GM19351 (cell line): ENCODE results near the gene PLCL2.

Source experiments
- ATAC-seq: cut with Tn5 transposase; IDR thresholded peaks from one replicate; pipeline ENCODE4 v1.9.1; 2021; ENCODE audit warnings: mild to moderate bottlenecking, moderate library complexity; ENCODE audit not compliant: unreplicated experiment

Gene PLCL2

GRCh38 chr3:16864610-16865313 is 20.0 kb upstream of the PLCL2 start:
- ATAC-seq, result no peak

GRCh38 chr3:16865335-16865734 is 19.4 kb upstream of the PLCL2 start:
- ATAC-seq, result no peak

DNA sequence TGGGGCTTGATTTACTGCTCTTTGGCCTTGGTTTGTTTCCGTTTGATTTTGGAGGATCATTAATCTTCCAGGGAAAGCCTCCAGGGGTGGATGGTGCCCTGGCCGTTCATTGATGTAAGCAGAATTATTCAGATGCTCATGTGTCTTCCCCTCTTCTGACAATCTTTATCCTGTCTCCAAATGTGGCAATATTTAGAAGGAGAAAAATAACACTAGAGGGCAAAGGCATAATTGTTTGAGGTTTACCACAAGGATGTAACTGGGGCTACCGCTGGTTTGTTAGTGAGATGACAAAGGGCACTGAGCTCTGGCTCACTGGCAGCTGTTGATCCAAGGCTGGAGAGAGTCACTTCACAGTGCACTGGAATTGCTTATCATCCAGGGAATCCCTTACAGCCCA is 18.2 kb upstream of the PLCL2 start:
- ATAC-seq, result no peak

DNA sequence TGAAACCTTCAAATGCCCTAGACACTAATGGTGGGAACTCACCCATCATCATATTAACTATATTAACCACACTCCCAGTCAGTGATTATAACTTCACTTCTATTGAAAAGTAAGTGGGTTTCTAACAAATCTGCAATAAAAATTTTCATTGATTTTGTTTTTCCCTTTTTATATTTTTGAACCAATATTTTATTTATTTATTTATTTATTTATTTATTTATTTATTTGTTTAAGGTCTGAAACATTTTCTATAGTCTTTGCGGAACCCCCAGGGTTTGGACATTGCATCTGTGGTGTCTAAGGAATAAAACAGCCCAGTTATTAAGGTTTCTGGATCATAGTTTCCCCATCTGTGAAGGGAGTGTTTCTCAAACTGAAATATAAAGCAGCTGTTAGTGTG is 16.2 kb upstream of the PLCL2 start:
- no peak for ATAC-seq

GRCh38 chr3:16869261-16870005 is 15.3 kb upstream of the PLCL2 start:
- ATAC-seq, result no peak

DNA sequence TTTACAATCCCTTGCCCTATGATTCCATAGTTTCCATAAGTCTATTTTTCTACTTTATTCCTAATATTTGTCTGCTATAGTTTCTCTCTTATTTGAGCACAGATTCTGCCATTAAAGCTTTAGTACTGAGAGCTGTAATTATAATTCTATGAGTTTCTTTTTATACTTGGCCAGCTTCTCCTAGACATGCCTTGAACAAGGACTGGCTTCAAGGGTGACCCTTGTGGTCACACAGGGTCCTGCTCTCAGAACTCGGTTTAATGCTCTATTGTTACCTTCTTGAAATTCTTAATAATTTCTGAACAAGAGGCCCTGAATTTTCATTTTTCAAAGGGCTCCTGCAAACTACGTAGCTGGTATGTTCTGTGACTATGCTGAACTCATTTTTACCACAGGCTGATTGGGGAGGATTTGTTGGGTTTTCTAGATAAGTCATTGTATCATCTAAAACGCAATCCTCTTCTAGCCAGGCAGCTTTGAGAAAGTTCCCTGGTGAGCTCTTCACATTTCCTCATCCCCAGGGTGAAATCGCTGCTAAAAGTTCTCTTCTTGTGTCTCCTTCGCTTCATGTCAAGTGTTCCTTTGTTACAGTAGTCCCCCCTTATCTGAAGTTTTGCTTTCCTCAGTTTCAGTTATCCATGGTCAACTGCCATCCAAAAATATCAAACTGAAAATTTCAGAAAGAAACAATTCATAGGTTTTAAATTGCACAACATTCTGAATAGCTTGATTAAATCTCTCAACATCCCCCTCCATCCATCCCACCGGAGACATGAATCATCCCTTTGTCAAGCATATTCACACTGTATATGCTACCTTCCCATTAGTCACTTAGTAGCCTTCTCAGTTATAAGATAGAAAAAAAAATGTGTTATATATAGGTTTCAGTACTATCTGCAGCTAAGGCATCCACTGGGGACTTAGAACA is 12.6 kb upstream of the PLCL2 start:
- no peak for ATAC-seq

GRCh38 chr3:16873872-16874271 is 10.9 kb upstream of the PLCL2 start:
- ATAC-seq, result no peak

- ATAC-seq, result no peak
These were observed 8.7 kb upstream of the PLCL2 start for GRCh38 chr3:16875876-16876550.

DNA sequence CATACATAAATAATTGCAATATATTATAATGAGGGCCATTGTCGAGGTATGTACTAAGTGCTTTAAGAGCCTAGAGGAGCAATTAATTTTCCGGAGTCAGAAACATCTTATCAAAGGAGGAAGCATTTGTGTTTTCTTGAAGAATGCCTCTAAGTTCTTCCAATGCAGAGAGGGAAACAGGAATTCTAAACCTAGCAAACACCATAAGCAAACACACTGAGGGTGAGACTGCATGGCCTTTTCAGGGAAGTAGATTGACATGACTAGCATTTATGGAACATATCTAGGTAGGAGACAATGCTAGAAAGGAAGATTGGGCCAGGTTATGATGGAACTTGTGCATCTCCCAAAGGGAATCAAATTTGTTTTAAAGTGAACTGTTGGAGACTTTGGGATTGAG is 7.2 kb upstream of the PLCL2 start:
- no peak for ATAC-seq

DNA sequence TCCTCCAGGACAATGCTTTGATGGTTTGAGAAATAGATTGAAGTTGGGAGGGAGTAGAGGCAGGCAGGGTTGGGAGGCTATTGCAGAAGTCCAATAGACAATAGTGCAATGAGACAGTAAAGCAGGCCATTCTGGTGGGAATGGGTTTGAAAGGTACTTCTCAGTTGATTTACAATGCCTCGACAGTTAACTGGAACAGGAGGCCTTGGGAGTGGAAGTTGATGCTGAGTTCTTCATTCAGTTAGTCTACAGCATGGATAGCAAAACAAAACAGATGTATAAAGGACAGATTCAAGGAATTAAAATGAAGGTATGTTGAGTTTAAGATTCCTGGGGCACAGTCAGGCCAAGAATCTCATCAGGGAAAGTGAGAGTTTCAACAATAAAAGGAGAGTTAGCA is 6.8 kb upstream of the PLCL2 start:
- ATAC-seq, result no peak

DNA sequence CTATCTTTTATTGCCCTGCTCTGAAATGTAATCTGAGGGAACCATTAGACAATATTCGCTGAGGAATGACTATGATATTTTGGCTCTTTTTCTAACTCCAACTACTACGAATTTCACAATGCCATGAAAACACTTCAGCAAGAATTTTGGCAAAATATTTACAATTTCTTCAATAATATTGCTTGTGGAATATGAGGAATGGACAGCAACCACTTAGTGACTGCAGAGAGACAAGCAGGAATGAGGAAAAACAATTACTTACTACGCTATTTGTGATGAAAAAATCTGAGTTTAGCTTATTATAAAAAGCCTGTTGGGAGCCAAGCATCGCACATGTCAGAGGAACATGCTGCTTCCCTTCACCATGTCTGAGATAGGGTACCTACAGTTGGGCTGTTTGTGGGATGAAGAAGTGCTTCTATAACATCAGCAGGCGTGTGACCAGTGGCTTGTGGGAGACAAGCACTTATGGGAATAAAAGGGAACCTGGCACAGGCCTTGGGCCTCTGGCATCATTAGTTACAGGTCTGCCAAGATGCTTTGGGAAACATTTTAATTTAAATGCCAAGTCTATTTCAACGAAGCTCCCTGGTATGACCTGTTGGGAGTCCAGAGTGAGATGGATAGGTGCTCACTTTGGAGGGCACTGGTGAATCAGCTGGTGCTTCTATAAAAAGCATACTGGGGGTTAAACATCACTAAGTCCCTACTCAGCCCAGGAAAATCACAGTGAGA is 2.7 kb upstream of the PLCL2 start:
- no peak for ATAC-seq

- no peak for ATAC-seq
These were observed 1.6 kb upstream of the PLCL2 start for GRCh38 chr3:16883057-16883722.

GRCh38 chr3:16883723-16884083 is 1.1 kb upstream of the PLCL2 start:
- no peak for ATAC-seq

DNA sequence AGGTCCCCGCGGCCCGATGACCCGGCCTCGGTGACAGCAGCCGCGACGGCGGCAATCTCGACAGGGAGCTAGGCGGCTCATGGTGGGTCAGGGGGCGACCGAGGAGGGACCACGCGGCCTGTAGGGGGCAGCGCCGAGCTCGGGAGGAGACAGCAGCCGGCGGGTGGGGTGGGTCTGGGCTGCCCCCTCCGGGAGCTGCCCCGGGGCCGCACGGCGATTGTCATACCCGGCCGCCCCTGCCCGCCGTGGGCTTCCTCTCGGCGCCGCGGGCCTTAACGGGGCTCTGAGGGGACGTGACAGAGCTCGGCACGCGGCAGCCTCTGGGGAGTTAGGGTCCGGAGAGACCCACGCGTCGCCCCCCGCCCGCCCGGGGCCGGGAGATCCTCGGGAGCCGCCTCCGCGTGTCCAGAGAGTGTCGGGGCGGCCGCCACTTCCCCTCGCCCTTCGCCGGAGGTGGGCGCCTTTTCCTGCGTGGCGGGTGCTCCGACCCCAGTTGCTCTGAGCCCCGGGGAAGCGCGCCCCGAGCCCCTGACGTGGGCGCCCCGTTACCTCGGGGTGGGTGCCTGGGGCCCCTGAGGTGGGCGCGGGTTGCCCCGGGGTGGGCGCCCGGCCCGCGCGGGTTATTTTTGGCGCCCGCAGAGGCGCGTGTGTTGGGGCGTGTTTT is 539 bp upstream of the PLCL2 start:
- ATAC-seq, result peak; percentile 49

DNA sequence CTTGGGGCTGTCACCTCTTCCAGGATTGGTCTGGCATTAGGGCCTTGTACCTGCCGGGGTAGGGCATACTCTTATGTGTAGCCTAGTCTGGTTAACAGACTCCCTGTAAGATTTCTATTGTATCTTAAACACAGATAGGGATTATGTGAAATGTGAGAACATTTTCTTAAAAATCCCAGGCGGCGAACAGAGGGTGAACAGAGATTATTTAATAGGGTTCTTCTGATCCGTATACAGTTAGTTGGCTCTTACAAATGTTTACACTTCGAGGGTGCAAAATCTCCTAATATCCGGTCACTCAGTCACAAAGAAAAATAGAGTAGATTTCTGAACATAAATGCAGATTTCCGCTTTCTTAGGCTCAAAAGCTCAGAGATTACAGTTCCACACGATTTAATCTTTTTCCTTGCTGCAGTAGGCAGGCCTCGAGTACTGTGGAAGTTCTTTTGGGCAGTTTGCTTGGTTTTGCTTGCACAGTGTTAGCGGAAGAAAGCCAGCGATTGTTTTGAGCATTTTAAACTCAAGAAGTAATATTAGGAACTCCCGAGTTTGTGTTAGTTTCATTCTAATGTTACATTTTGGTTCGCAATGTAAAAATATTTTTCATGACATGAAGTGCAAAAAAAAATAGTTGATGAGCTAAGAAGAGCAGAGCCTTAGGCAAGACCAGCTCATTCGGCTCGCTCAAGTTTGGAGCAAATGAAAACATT is 993 bp downstream of the PLCL2 start:
- peak; percentile 22 for ATAC-seq

DNA sequence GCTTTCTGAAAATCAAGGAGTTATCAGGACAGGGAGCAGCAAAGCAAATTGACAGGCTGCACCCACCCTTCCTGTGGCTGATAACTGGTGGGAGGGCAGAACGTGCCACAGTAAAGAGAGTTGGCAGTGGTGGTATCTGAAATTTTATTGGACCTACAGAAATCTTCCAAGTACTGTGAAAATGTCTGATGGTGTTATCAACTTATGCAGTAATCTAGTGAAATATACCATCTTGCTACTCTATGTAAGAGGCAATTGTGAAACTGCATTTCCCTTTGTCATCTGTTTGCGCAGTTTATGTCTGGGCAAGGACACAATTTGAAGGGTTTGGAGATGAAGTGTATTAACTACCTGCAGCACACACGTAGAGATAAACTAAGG is 1.5 kb downstream of the PLCL2 start:
- ATAC-seq, result no peak

DNA sequence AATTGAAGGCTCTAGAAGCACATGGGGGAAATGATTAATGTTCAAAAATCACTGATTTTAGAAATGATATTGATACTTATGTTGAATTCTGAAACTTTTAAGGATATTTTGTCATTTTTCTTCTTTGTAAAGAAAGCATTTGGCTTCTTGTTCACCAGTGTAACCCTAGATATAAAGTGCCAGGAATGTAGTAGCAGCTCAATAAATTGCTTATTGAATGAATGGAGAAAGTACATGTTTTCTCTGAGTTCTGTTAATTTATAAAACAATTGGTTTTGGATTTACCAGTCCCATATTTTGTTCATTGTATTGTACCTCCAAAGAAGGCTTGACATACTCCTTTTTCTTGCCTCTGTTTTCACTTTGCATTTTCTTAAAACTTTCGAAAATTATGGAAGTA is 2.4 kb downstream of the PLCL2 start:
- ATAC-seq, result no peak

GRCh38 chr3:16888356-16888755 is 3.6 kb downstream of the PLCL2 start:
- ATAC-seq, result no peak
